ENCODE measurements around the gene GPLD1. TPM values are rescaled to one million over a fixed set of nuclear protein-coding genes. Genes with fewer than 3 reads are reported as not detected.

GPLD1 gene
- total and polyA plus RNA-seq, 4 donors: 15.5 to 62.0 (median 22.2) TPM

- Histone ChIP-seq H3K4me3 (ENCODE audit: low read depth in 1 of 3, low read length in 3 of 3) (no peak overlapping the region), H3K36me3 (ENCODE audit: control insufficient read depth in 4 of 4, insufficient read depth in 3 of 4, low read depth in 1 of 4, low read length in 3 of 4) (peaks cover 1 to 21% (median 6%) of the 10 kb centered on the region in 4 donors), H3K4me1 (ENCODE audit: control insufficient read depth in 4 of 4, insufficient read depth in 4 of 4, low read length in 3 of 4) (no peaks in the 10 kb centered on the region), H3K9me3 (ENCODE audit: control insufficient read depth in 4 of 4, low read length in 3 of 4) (no peaks in the 10 kb centered on the region), H3K9ac (ENCODE audit: low read depth in 1 of 2, low read length in 2 of 2) (no peak overlapping the region), H3K27ac (ENCODE audit: low read depth in 1 of 2, low read length in 2 of 2) (no peak overlapping the region), H3K27me3 (ENCODE audit: control insufficient read depth in 4 of 4, insufficient read depth in 4 of 4, low read length in 3 of 4) (no peaks in the 10 kb centered on the region)
- TF ChIP-seq MAX (IDR thresholded peaks at IDR 0.05) (no peak), SP1 (IDR thresholded peaks at IDR 0.05) (no peak), HNF4G (IDR thresholded peaks at IDR 0.05) (no peak), CTCF (IDR thresholded peaks at IDR 0.05; ENCODE audit: low read depth, low read length, missing input control) (no peak)
- DNase-seq (ENCODE audit: low spot score): no peak
- 90% methylated on average over 5 of the region's 5 CpGs for WGBS
These were observed 7.9 kb downstream of the GPLD1 start for GRCh38 chr6:24481449-24481848.

- Histone ChIP-seq H3K27ac (ENCODE audit: low read depth in 1 of 2, low read length in 2 of 2) (no peak overlapping the region), H3K4me1 (ENCODE audit: control insufficient read depth in 4 of 4, insufficient read depth in 4 of 4, low read length in 3 of 4) (no peaks in the 10 kb centered on the region), H3K27me3 (ENCODE audit: control insufficient read depth in 4 of 4, insufficient read depth in 4 of 4, low read length in 3 of 4) (no peaks in the 10 kb centered on the region), H3K9ac (ENCODE audit: low read depth in 1 of 2, low read length in 2 of 2) (no peak overlapping the region), H3K4me3 (ENCODE audit: low read depth in 1 of 3, low read length in 3 of 3) (no peak overlapping the region), H3K9me3 (ENCODE audit: control insufficient read depth in 4 of 4, low read length in 3 of 4) (no peaks in the 10 kb centered on the region), H3K36me3 (ENCODE audit: control insufficient read depth in 4 of 4, insufficient read depth in 3 of 4, low read depth in 1 of 4, low read length in 3 of 4) (peaks cover 1 to 24% (median 12%) of the 10 kb centered on the region in 4 donors)
- DNase-seq (ENCODE audit: low spot score): no peak
- TF ChIP-seq HNF4G (IDR thresholded peaks at IDR 0.05) (no peak), HNF4A (conservative IDR thresholded peaks at IDR 0.05) (no peak), NR2F2 (IDR thresholded peaks at IDR 0.05) (no peak), YY1 (IDR thresholded peaks at IDR 0.05) (no peak), EGR1 (IDR thresholded peaks at IDR 0.05; ENCODE audit: low read depth in 2 of 2) (no peak), TAF1 (conservative IDR thresholded peaks at IDR 0.05) (no peak), CTCF (IDR thresholded peaks at IDR 0.05; ENCODE audit: low read depth, low read length, missing input control) (no peak), MAX (IDR thresholded peaks at IDR 0.05) (no peak), ATF3 (IDR thresholded peaks at IDR 0.05) (no peak)
- 77% methylated on average over 9 of the region's 9 CpGs for WGBS
These were observed 8.7 kb downstream of the GPLD1 start for GRCh38 chr6:24480705-24481104.

GRCh38 chr6:24478903-24479302 is 10.5 kb downstream of the GPLD1 start:
- Histone ChIP-seq H3K27me3 (ENCODE audit: control insufficient read depth in 4 of 4, insufficient read depth in 4 of 4, low read length in 3 of 4) (no peaks in the 10 kb centered on the region), H3K9ac (ENCODE audit: low read depth in 1 of 2, low read length in 2 of 2) (no peak overlapping the region), H3K27ac (ENCODE audit: low read depth in 1 of 2, low read length in 2 of 2) (no peak overlapping the region), H3K36me3 (ENCODE audit: control insufficient read depth in 4 of 4, insufficient read depth in 3 of 4, low read depth in 1 of 4, low read length in 3 of 4) (peaks cover 1 to 26% (median 14%) of the 10 kb centered on the region in 4 donors), H3K4me1 (ENCODE audit: control insufficient read depth in 4 of 4, insufficient read depth in 4 of 4, low read length in 3 of 4) (no peaks in the 10 kb centered on the region), H3K9me3 (ENCODE audit: control insufficient read depth in 4 of 4, low read length in 3 of 4) (no peaks in the 10 kb centered on the region), H3K4me3 (ENCODE audit: low read depth in 1 of 3, low read length in 3 of 3) (no peak overlapping the region)
- TF ChIP-seq REST (IDR thresholded peaks at IDR 0.05): no peak
- TF ChIP-seq YY1 (IDR thresholded peaks at IDR 0.05): no peak
- no peak for TF ChIP-seq NR2F2 (IDR thresholded peaks at IDR 0.05)
- TF ChIP-seq FOXA2 (IDR thresholded peaks at IDR 0.05): no peak
- no peak for TF ChIP-seq ZBTB33 (IDR thresholded peaks at IDR 0.05)
- TF ChIP-seq RXRA (IDR thresholded peaks at IDR 0.05): no peak
- WGBS: 83% methylated on average over 4 of the region's 4 CpGs
- DNase-seq (ENCODE audit: low spot score): no peak
